ENCODE results near the gene SWAP70.

DNA sequence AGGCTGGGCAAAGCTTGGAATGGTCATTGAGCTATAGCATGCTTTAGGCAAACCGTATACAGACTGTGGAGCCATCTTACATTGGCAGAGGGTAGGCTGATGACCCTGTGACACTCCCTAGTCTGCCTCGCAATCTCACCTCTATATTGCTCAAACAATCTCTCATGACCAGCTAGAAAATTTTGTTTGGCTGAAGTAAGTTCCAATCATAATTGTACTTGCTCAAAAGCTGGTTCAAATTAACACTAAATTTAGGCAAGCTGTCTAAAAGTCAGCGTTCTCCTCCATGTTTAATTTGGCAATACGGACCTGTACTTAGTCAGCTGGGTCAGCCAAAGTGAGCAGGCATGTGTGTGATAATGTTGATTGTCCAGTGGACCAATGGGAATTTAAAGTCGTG, 133.0 kb downstream of the SWAP70 start:
- TF ChIP-seq CTCF (IDR thresholded peaks at IDR 0.05; ENCODE audit: control extremely low read depth in 1 of 3, insufficient read depth in 1 of 3, low read depth in 1 of 3, low read length in 3 of 3) (no peak), CEBPB (IDR thresholded peaks at IDR 0.05; ENCODE audit: low read depth, low read length) (no peak)
- TF ChIP-seq, protein P1, sequence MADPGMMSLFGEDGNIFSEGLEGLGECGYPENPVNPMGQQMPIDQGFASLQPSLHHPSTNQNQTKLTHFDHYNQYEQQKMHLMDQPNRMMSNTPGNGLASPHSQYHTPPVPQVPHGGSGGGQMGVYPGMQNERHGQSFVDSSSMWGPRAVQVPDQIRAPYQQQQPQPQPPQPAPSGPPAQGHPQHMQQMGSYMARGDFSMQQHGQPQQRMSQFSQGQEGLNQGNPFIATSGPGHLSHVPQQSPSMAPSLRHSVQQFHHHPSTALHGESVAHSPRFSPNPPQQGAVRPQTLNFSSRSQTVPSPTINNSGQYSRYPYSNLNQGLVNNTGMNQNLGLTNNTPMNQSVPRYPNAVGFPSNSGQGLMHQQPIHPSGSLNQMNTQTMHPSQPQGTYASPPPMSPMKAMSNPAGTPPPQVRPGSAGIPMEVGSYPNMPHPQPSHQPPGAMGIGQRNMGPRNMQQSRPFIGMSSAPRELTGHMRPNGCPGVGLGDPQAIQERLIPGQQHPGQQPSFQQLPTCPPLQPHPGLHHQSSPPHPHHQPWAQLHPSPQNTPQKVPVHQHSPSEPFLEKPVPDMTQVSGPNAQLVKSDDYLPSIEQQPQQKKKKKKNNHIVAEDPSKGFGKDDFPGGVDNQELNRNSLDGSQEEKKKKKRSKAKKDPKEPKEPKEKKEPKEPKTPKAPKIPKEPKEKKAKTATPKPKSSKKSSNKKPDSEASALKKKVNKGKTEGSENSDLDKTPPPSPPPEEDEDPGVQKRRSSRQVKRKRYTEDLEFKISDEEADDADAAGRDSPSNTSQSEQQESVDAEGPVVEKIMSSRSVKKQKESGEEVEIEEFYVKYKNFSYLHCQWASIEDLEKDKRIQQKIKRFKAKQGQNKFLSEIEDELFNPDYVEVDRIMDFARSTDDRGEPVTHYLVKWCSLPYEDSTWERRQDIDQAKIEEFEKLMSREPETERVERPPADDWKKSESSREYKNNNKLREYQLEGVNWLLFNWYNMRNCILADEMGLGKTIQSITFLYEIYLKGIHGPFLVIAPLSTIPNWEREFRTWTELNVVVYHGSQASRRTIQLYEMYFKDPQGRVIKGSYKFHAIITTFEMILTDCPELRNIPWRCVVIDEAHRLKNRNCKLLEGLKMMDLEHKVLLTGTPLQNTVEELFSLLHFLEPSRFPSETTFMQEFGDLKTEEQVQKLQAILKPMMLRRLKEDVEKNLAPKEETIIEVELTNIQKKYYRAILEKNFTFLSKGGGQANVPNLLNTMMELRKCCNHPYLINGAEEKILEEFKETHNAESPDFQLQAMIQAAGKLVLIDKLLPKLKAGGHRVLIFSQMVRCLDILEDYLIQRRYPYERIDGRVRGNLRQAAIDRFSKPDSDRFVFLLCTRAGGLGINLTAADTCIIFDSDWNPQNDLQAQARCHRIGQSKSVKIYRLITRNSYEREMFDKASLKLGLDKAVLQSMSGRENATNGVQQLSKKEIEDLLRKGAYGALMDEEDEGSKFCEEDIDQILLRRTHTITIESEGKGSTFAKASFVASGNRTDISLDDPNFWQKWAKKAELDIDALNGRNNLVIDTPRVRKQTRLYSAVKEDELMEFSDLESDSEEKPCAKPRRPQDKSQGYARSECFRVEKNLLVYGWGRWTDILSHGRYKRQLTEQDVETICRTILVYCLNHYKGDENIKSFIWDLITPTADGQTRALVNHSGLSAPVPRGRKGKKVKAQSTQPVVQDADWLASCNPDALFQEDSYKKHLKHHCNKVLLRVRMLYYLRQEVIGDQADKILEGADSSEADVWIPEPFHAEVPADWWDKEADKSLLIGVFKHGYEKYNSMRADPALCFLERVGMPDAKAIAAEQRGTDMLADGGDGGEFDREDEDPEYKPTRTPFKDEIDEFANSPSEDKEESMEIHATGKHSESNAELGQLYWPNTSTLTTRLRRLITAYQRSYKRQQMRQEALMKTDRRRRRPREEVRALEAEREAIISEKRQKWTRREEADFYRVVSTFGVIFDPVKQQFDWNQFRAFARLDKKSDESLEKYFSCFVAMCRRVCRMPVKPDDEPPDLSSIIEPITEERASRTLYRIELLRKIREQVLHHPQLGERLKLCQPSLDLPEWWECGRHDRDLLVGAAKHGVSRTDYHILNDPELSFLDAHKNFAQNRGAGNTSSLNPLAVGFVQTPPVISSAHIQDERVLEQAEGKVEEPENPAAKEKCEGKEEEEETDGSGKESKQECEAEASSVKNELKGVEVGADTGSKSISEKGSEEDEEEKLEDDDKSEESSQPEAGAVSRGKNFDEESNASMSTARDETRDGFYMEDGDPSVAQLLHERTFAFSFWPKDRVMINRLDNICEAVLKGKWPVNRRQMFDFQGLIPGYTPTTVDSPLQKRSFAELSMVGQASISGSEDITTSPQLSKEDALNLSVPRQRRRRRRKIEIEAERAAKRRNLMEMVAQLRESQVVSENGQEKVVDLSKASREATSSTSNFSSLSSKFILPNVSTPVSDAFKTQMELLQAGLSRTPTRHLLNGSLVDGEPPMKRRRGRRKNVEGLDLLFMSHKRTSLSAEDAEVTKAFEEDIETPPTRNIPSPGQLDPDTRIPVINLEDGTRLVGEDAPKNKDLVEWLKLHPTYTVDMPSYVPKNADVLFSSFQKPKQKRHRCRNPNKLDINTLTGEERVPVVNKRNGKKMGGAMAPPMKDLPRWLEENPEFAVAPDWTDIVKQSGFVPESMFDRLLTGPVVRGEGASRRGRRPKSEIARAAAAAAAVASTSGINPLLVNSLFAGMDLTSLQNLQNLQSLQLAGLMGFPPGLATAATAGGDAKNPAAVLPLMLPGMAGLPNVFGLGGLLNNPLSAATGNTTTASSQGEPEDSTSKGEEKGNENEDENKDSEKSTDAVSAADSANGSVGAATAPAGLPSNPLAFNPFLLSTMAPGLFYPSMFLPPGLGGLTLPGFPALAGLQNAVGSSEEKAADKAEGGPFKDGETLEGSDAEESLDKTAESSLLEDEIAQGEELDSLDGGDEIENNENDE (IDR thresholded peaks at IDR 0.05; ENCODE audit: insufficient replicate concordance, low read length): no peak
